ENCODE measurements around the gene ABCG5.

Gene ABCG5

DNA sequence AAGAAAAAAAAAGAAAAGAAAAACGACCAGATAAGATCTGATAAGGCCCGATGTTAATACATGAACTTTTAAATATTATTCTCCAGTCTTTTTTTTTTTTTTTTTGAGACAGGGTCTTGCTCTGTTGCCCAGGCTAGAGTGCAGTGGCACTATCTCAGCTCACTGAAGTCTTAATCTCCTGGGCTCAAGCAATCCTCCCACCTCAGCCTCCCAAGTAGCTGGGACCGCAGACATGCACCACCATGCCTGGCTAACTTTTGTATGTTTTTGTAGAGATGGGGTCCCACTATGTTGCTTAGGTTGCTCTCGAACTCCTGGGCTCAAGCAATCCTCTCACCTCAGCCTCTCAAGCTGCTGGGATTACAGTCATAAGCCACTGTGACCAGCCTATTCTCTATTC lies 1.6 kb downstream of the ABCG5 start:
- TF ChIP-seq GABPA (IDR thresholded peaks at IDR 0.05; ENCODE audit: low read depth) (no peak), POLR2AphosphoS5 (IDR thresholded peaks at IDR 0.05; ENCODE audit: low read depth) (no peak)
- TF ChIP-seq, protein P1, sequence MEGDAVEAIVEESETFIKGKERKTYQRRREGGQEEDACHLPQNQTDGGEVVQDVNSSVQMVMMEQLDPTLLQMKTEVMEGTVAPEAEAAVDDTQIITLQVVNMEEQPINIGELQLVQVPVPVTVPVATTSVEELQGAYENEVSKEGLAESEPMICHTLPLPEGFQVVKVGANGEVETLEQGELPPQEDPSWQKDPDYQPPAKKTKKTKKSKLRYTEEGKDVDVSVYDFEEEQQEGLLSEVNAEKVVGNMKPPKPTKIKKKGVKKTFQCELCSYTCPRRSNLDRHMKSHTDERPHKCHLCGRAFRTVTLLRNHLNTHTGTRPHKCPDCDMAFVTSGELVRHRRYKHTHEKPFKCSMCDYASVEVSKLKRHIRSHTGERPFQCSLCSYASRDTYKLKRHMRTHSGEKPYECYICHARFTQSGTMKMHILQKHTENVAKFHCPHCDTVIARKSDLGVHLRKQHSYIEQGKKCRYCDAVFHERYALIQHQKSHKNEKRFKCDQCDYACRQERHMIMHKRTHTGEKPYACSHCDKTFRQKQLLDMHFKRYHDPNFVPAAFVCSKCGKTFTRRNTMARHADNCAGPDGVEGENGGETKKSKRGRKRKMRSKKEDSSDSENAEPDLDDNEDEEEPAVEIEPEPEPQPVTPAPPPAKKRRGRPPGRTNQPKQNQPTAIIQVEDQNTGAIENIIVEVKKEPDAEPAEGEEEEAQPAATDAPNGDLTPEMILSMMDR (IDR thresholded peaks at IDR 0.05; ENCODE audit: insufficient read depth, low read length) = no peak
- Histone ChIP-seq H3K27ac (replicated peaks) (no peak overlapping the region), H3K4me3 (replicated peaks; ENCODE audit: insufficient read depth, low read length) (no peak overlapping the region), H3K27me3 (ENCODE audit: insufficient read depth, poor library complexity, severe bottlenecking) (peaks cover 2% of the 10 kb centered on the region)
- DNase-seq (ENCODE audit: low read depth in 1 of 2, low spot score in 1 of 2) = no peak

DNA sequence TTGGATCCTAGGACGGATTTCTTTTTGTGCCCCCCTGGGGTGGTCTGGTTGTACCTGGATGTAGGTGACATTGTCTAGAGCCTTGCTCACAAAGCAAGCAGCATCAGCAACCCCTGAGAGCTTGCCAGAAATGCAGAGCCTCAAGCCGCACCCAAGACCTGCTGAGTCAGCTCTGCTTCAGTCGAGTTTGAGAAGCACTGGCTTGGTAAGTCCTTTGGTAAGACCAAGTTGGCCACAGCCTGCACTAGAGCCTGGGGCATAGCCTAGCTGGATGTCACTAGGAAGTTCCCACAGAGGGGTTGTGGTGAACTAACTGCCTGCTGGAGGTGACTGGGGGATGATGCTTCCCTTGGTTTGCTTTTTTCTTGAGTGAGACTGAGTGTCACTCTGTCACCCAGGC lies 6.2 kb downstream of the ABCG5 start:
- Histone ChIP-seq H3K27me3 (ENCODE audit: insufficient read depth, poor library complexity, severe bottlenecking) (peaks cover 12% of the 10 kb centered on the region), H3K27ac (replicated peaks) (no peak overlapping the region), H3K4me3 (replicated peaks; ENCODE audit: insufficient read depth, low read length) (no peak overlapping the region)
- TF ChIP-seq, protein P2, sequence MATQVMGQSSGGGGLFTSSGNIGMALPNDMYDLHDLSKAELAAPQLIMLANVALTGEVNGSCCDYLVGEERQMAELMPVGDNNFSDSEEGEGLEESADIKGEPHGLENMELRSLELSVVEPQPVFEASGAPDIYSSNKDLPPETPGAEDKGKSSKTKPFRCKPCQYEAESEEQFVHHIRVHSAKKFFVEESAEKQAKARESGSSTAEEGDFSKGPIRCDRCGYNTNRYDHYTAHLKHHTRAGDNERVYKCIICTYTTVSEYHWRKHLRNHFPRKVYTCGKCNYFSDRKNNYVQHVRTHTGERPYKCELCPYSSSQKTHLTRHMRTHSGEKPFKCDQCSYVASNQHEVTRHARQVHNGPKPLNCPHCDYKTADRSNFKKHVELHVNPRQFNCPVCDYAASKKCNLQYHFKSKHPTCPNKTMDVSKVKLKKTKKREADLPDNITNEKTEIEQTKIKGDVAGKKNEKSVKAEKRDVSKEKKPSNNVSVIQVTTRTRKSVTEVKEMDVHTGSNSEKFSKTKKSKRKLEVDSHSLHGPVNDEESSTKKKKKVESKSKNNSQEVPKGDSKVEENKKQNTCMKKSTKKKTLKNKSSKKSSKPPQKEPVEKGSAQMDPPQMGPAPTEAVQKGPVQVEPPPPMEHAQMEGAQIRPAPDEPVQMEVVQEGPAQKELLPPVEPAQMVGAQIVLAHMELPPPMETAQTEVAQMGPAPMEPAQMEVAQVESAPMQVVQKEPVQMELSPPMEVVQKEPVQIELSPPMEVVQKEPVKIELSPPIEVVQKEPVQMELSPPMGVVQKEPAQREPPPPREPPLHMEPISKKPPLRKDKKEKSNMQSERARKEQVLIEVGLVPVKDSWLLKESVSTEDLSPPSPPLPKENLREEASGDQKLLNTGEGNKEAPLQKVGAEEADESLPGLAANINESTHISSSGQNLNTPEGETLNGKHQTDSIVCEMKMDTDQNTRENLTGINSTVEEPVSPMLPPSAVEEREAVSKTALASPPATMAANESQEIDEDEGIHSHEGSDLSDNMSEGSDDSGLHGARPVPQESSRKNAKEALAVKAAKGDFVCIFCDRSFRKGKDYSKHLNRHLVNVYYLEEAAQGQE (IDR thresholded peaks at IDR 0.05; ENCODE audit: insufficient replicate concordance, low read depth) = no peak
- no peak for DNase-seq (ENCODE audit: low read depth in 1 of 2, low spot score in 1 of 2)

DNA sequence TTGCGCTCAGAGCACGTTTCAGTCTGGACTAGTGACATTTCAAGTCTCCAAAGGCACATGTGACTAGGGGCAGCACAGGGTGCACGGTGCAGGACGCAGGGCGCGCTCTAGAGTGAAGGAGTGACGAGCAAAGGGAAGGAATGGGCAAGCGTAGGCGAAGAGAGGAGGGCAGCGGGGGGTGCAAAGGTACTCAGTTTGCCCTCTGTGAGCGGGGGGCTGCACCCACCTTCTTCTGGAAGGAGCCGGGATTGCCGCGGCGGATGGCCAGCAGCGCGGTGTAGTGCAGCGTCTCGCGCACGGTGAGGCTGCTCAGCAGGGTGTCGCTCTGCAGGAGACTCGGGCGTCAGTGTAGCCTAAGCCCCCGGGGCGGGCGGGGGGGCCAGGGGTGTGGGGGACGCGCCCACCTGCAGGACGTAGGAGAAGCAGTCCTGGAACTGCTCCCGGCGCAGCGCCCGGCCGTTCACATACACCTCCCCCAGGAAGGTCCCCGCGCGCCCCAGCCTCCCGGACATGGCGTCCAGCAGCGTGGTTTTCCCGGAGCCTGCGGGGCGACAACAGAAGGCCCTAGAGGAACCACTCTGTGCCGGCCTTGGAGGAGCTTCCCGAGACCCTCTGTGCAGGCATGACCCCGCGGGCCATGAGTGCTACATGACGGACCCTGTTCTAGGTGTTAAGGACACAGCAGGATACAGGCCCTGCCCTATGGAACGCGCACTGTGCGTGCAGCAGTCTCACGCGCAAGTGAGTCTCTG lies 6.9 kb downstream of the ABCG5 start:
- peaks cover 12% of the 10 kb centered on the region for H3K27me3 ChIP-seq (ENCODE audit: insufficient read depth, poor library complexity, severe bottlenecking)
- TF ChIP-seq POLR2AphosphoS5 (IDR thresholded peaks at IDR 0.05; ENCODE audit: low read depth) (no peak), SPI1 (IDR thresholded peaks at IDR 0.05; ENCODE audit: borderline replicate concordance, low read depth) (no peak), GABPA (IDR thresholded peaks at IDR 0.05; ENCODE audit: low read depth) (no peak)
- TF ChIP-seq, protein P1 (IDR thresholded peaks at IDR 0.05; ENCODE audit: insufficient read depth, low read length) = no peak
- TF ChIP-seq, protein P2 (IDR thresholded peaks at IDR 0.05; ENCODE audit: insufficient replicate concordance, low read depth) = no peak
- DNase-seq (ENCODE audit: low read depth in 1 of 2, low spot score in 1 of 2) = no peak
- H3K4me3 ChIP-seq (replicated peaks; ENCODE audit: insufficient read depth, low read length) = no peak overlapping the region
- no peak overlapping the region for H3K27ac ChIP-seq (replicated peaks)

DNA sequence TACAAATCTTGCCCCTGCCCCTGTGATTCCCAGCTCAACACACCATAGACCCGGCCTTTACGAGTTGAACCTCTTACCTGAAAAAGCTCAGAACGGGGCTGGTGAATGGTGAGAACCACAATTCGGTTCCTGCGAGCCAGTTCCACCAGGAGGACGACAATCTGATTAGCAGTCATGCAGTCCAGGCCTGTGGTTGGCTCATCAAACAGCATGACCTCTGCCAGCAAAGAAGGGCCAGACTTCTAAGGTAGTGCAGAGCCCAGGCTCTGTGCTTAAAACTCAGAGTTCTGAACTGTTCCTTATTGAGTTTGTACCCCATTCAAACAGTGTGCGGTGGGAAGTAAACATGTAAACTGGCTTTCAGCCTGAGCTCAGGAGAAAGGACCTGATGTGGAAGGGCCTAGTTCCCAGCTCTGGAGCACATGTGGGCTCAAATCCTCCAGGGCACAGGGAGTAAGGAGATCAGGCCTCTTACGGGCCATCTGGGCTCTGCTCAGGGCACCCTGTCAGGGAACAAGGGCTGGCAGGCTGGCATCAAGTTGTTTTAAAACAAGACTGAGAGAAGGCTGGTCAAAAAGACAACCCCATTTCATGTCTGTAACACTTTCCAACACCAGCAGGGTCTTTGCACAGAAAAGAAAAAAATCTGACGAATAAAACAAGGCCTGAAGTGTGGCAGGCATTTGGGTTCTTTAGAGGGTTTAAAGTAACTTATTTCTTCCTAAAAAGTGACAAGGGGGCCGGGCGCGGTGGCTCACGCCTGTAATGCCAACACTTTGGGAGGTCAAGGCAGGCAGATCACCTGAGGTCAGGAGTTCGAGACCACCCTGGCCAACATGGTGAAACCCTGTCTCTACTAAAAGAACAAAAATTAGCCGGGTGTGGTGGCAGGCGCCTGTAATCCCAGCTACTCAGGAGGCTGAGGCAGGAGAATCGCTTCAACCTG lies 12.1 kb downstream of the ABCG5 start:
- Histone ChIP-seq H3K27ac (replicated peaks) (no peak overlapping the region), H3K27me3 (ENCODE audit: insufficient read depth, poor library complexity, severe bottlenecking) (peaks cover 10% of the 10 kb centered on the region), H3K4me3 (replicated peaks; ENCODE audit: insufficient read depth, low read length) (no peak overlapping the region)
- TF ChIP-seq, protein P1 (IDR thresholded peaks at IDR 0.05; ENCODE audit: insufficient read depth, low read length) = no peak
- no peak for TF ChIP-seq GABPA (IDR thresholded peaks at IDR 0.05; ENCODE audit: low read depth)
- TF ChIP-seq, protein P2 (IDR thresholded peaks at IDR 0.05; ENCODE audit: insufficient replicate concordance, low read depth) = no peak
- TF ChIP-seq SPI1 (IDR thresholded peaks at IDR 0.05; ENCODE audit: borderline replicate concordance, low read depth) = no peak
- no peak for TF ChIP-seq POLR2AphosphoS5 (IDR thresholded peaks at IDR 0.05; ENCODE audit: low read depth)
- no peak for DNase-seq (ENCODE audit: low read depth in 1 of 2, low spot score in 1 of 2)

Data from HL-60 (cell line).